ENCODE measurements around the gene GATM.

The GATM gene

DNA sequence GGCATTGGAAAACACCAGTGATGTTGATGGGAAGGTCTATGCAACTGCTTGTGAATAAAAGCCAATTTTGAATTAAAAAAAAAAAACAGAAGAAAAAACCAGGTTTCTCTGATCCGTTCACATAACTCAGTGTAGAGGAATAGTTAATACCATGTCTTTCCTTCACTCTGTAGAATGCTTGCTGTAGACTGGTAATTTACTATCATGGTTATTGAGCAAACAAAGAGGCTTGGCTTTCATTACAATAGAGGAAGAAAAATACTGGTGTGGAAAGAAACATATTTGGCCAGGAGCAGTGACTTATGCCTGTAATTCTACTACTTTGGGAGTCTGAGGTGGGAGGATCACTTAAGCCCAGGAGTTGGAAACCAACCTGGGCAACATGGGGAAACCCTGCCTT lies 41.1 kb downstream of the GATM start:
- peaks cover 5% of the 10 kb centered on the region for H3K27me3 ChIP-seq
- H3K4me1 ChIP-seq (ENCODE audit: control insufficient read depth in 1 of 2, insufficient read depth in 1 of 2, low read depth in 1 of 2, low read length in 1 of 2): no peaks in the 10 kb centered on the region
- H3K27ac ChIP-seq: no peak overlapping the region
- TF ChIP-seq, protein P1, sequence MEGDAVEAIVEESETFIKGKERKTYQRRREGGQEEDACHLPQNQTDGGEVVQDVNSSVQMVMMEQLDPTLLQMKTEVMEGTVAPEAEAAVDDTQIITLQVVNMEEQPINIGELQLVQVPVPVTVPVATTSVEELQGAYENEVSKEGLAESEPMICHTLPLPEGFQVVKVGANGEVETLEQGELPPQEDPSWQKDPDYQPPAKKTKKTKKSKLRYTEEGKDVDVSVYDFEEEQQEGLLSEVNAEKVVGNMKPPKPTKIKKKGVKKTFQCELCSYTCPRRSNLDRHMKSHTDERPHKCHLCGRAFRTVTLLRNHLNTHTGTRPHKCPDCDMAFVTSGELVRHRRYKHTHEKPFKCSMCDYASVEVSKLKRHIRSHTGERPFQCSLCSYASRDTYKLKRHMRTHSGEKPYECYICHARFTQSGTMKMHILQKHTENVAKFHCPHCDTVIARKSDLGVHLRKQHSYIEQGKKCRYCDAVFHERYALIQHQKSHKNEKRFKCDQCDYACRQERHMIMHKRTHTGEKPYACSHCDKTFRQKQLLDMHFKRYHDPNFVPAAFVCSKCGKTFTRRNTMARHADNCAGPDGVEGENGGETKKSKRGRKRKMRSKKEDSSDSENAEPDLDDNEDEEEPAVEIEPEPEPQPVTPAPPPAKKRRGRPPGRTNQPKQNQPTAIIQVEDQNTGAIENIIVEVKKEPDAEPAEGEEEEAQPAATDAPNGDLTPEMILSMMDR (IDR thresholded peaks at IDR 0.05): no peak
- H3K36me3 ChIP-seq: no peaks in the 10 kb centered on the region
- H3K9me3 ChIP-seq: no peaks in the 10 kb centered on the region
- H3K4me3 ChIP-seq (ENCODE audit: low read depth in 1 of 2, low read length in 1 of 2): no peak overlapping the region

DNA sequence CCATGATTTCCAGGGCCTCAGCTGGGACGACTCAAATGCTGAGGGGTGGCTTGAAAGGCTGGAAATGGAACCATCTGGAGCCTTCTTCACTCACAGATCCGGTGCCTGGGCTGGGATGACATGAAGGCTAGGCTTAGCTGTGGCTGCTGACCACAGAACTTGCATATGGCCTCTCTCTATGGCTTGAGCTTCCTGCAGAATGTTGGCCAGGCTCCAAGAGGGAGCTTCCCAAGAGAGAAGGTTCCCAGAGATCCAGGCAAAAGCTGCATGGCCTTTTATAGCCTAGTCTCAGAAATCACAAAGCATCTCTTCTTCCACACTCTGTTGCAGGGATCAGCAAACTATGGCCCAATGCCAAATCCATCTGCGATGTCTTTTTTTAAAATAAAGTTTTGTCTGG lies 44.8 kb downstream of the GATM start:
- Histone ChIP-seq H3K4me1 (ENCODE audit: control insufficient read depth in 1 of 2, insufficient read depth in 1 of 2, low read depth in 1 of 2, low read length in 1 of 2) (no peaks in the 10 kb centered on the region), H3K27me3 (no peaks in the 10 kb centered on the region), H3K36me3 (no peaks in the 10 kb centered on the region), H3K9me3 (no peaks in the 10 kb centered on the region), H3K4me3 (ENCODE audit: low read depth in 1 of 2, low read length in 1 of 2) (no peak overlapping the region), H3K27ac (no peak overlapping the region)
- TF ChIP-seq, protein P1 (IDR thresholded peaks at IDR 0.05): no peak

DNA sequence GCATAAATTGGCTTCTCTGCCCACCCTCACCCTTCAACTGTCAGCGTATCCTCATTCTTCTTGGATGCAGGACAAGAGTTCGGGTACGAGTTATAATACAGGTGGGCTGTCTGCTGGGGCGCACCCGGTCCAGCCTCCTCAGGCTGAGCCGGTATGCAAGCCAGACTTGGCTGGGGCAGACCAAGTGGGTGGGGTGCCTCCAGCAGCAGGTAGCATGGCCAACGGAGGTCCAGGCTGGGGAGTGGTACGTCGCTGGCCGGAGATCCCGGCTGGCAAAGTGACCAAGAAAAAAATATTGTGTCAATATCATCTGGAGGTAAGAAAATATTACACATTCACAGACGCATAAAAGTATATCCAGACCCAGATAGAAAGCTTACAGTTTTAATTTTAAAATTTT lies 45.6 kb downstream of the GATM start:
- Histone ChIP-seq H3K9me3 (no peaks in the 10 kb centered on the region), H3K4me1 (ENCODE audit: control insufficient read depth in 1 of 2, insufficient read depth in 1 of 2, low read depth in 1 of 2, low read length in 1 of 2) (no peaks in the 10 kb centered on the region), H3K36me3 (no peaks in the 10 kb centered on the region), H3K4me3 (ENCODE audit: low read depth in 1 of 2, low read length in 1 of 2) (no peak overlapping the region), H3K27me3 (no peaks in the 10 kb centered on the region), H3K27ac (no peak overlapping the region)
- TF ChIP-seq, protein P1 (IDR thresholded peaks at IDR 0.05): no peak

DNA sequence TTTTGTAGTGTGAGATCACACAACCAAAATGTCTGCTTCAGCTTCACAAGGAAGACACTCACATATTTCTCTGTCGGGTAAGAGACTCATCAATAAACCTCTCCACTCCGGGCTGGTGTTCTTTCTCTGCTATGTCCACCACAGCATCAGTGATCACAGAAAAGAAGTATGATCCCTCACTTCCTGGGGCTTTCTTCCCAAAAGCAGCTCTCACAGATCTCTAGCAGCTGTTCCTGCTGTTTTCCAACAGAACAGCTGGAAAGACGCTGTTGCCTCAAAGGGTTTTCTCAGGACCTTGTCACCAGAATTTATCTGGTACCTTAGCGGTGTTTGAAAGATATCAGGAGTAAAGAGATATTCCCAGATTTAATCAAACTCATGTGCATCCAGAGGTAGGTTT lies 46.4 kb downstream of the GATM start:
- no peaks in the 10 kb centered on the region for H3K4me1 ChIP-seq (ENCODE audit: control insufficient read depth in 1 of 2, insufficient read depth in 1 of 2, low read depth in 1 of 2, low read length in 1 of 2)
- no peak overlapping the region for H3K4me3 ChIP-seq (ENCODE audit: low read depth in 1 of 2, low read length in 1 of 2)
- no peaks in the 10 kb centered on the region for H3K36me3 ChIP-seq
- H3K27me3 ChIP-seq: no peaks in the 10 kb centered on the region
- TF ChIP-seq, protein P1 (IDR thresholded peaks at IDR 0.05): no peak
- no peaks in the 10 kb centered on the region for H3K9me3 ChIP-seq
- H3K27ac ChIP-seq: no peak overlapping the region

DNA sequence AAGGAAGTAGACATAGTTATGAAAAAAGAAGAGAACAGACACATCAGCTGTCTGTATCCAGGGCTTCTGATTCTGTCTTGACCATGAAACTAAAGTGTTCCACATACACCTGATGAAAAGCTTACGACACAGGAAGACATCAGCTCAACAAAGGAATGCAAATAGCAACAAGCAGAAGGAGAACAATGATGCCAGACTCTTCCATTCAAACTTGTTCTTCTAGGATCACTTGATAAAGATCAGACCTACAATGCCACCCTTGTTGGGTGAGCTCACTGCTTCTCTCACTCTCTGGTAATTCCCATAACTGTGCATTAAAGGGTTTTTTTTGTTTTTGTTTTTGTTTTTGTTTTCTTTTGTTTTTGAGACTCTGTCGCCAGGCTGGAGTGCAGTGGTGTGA lies 49.7 kb downstream of the GATM start:
- Histone ChIP-seq H3K4me3 (ENCODE audit: low read depth in 1 of 2, low read length in 1 of 2) (no peak overlapping the region), H3K4me1 (ENCODE audit: control insufficient read depth in 1 of 2, insufficient read depth in 1 of 2, low read depth in 1 of 2, low read length in 1 of 2) (no peaks in the 10 kb centered on the region), H3K9me3 (no peaks in the 10 kb centered on the region), H3K27ac (no peak overlapping the region), H3K27me3 (peaks cover 5% of the 10 kb centered on the region), H3K36me3 (no peaks in the 10 kb centered on the region)
- TF ChIP-seq, protein P1 (IDR thresholded peaks at IDR 0.05): no peak

DNA sequence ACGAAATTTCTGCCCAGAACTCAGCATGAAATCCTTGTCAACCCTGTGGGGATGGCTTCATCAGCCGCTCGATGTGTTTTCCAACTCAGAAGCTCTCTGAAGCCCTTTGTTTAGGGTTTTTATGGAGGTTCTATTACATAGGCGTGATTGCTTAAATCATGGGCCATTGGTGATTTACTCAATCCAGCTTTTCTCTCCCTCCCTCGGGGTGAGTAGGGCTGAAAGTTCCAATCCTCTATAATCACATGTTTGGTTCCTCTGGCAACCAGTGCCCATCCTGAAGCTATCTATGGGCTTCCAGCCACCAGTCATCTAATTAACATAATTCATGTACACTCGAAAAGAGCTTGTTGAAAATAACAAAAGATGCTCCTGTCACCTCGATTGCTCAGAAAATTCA lies 51.6 kb downstream of the GATM start:
- Histone ChIP-seq H3K9me3 (no peaks in the 10 kb centered on the region), H3K36me3 (no peaks in the 10 kb centered on the region), H3K4me3 (ENCODE audit: low read depth in 1 of 2, low read length in 1 of 2) (no peak overlapping the region), H3K27ac (no peak overlapping the region), H3K27me3 (peaks cover 8% of the 10 kb centered on the region), H3K4me1 (ENCODE audit: control insufficient read depth in 1 of 2, insufficient read depth in 1 of 2, low read depth in 1 of 2, low read length in 1 of 2) (no peaks in the 10 kb centered on the region)
- TF ChIP-seq, protein P1 (IDR thresholded peaks at IDR 0.05): no peak

All from neutrophil (primary cell).